Neural progenitor cell (in vitro differentiated cells): ENCODE measurements around the gene NOG.

ENCODE experiments used
- CTCF ChIP-seq: fragments of 200-600 bp; sonication (generic); IDR thresholded peaks from 2 replicates; pipeline ENCODE4 v1.5.1; 2017; ENCODE audit warnings: antibody characterized with exemption, mild to moderate bottlenecking
- EZH2 ChIP-seq: fragments of 200-600 bp; sonication (generic); IDR thresholded peaks from 2 replicates; pipeline ENCODE4 v1.6.1; 2017; ENCODE audit warnings: antibody characterized with exemption, mild to moderate bottlenecking, moderate library complexity
- EZH2phosphoT487 ChIP-seq: fragments of 200-600 bp; sonication (generic); IDR thresholded peaks from 2 replicates; pipeline ENCODE4 v1.6.1; 2017; ENCODE audit warnings: antibody characterized with exemption

DNA sequence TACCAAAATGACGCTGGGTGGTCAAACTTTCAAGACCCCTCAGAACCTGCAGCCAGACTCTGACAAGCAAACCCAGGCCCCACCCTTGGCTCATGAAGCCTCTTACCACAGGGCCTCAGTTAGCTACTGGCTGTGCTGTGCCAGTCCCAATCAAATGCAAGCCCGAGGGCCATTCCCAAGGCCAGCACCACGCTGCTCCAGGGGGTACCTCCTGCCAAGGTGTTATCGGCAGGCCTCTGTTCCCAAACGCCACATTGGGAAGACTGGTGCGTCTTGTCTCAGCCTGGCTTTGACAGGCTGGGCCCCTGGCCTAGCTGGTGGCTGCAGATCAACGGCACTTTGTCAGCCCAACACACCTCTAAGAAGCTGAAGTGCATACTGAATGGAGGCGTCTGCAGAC is 35.8 kb upstream of the NOG start:
- TF ChIP-seq CTCF (no peak), EZH2 (no peak), EZH2phosphoT487 (no peak)
